Measurements from ENCODE around the gene IGLL1.

DNA sequence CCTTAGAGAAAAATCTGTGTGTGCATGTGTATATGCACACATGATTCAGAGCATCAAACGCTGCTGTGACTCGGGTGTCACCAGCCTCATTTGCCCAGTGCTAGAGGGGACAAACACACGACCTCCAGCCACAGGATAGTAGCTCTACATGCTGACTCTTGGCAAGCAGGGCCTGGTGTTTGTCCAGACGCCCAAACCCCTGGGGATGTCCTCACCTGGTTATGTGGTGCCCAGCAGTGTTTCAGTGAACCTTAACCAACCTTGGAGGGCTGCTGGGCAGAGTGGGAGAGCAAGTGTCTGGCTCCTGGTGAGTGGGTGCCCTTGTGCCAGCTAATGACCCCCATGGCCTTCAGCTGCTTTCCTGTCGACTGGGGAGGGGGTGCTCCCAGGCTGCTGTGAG, 26.7 kb downstream of the IGLL1 start:
- TF ChIP-seq, protein P1, sequence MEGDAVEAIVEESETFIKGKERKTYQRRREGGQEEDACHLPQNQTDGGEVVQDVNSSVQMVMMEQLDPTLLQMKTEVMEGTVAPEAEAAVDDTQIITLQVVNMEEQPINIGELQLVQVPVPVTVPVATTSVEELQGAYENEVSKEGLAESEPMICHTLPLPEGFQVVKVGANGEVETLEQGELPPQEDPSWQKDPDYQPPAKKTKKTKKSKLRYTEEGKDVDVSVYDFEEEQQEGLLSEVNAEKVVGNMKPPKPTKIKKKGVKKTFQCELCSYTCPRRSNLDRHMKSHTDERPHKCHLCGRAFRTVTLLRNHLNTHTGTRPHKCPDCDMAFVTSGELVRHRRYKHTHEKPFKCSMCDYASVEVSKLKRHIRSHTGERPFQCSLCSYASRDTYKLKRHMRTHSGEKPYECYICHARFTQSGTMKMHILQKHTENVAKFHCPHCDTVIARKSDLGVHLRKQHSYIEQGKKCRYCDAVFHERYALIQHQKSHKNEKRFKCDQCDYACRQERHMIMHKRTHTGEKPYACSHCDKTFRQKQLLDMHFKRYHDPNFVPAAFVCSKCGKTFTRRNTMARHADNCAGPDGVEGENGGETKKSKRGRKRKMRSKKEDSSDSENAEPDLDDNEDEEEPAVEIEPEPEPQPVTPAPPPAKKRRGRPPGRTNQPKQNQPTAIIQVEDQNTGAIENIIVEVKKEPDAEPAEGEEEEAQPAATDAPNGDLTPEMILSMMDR (conservative IDR thresholded peaks at IDR 0.05; ENCODE audit: low read length), result no peak
- no peak for TF ChIP-seq EZH2phosphoT487 (IDR thresholded peaks at IDR 0.05; ENCODE audit: borderline replicate concordance, low read depth, low read length)
